8988T (cell line): ENCODE results near the gene PFKL.
"Not testable (repeated sequence)": the region's sequence is repeated elsewhere in the genome, so short reads cannot be mapped to it uniquely, and the experiment has no call there.

Experiments used
- DNase-seq: peaks from one replicate; pipeline ENCODE4 v3.0.0; 2011

The PFKL gene

GRCh38 chr21:44295163-44295573 is 4.7 kb upstream of the PFKL start:
- DNase-seq, result no peak

GRCh38 chr21:44295646-44296045 is 4.2 kb upstream of the PFKL start:
- no peak for DNase-seq

GRCh38 chr21:44296103-44296519 is 3.7 kb upstream of the PFKL start:
- no peak for DNase-seq

- DNase-seq, result no peak
Measured at GRCh38 chr21:44296916-44297315, 2.9 kb upstream of the PFKL start.

GRCh38 chr21:44297525-44298290 is 2.1 kb upstream of the PFKL start:
- DNase-seq, result peak; percentile 95

GRCh38 chr21:44298301-44298700 is 1.6 kb upstream of the PFKL start:
- DNase-seq, result no peak

- DNase-seq, result no peak
Measured at GRCh38 chr21:44299085-44299457, 782 bp upstream of the PFKL start.

GRCh38 chr21:44300262-44300959 is 558 bp downstream of the PFKL start:
- peak; percentile 86 for DNase-seq

GRCh38 chr21:44301141-44301540 is 1.3 kb downstream of the PFKL start:
- DNase-seq, result no peak

GRCh38 chr21:44301961-44302406 is 2.1 kb downstream of the PFKL start:
- DNase-seq, result peak; percentile 67

- not testable (repeated sequence) for DNase-seq
Measured at GRCh38 chr21:44302573-44303401, 2.9 kb downstream of the PFKL start.

GRCh38 chr21:44303490-44303981 is 3.7 kb downstream of the PFKL start:
- no peak for DNase-seq

- DNase-seq, result no peak
Measured at GRCh38 chr21:44304011-44304616, 4.3 kb downstream of the PFKL start.

- DNase-seq, result peak; percentile 82
Measured at GRCh38 chr21:44304877-44305293, 5.0 kb downstream of the PFKL start.

- DNase-seq, result no peak
Measured at GRCh38 chr21:44305691-44306090, 5.8 kb downstream of the PFKL start.

GRCh38 chr21:44306936-44307704 is 7.3 kb downstream of the PFKL start:
- DNase-seq, result no peak

GRCh38 chr21:44310628-44311507 is 11.0 kb downstream of the PFKL start:
- DNase-seq, result no peak

GRCh38 chr21:44312089-44312488 is 12.2 kb downstream of the PFKL start:
- no peak for DNase-seq

GRCh38 chr21:44312716-44313115 is 12.9 kb downstream of the PFKL start:
- DNase-seq, result no peak

- no peak for DNase-seq
Measured at GRCh38 chr21:44313451-44313850, 13.6 kb downstream of the PFKL start.

- DNase-seq, result no peak
Measured at GRCh38 chr21:44314128-44314527, 14.3 kb downstream of the PFKL start.
